Choroid plexus epithelial cell (primary cell): ENCODE measurements around the gene IL5.
A peak's percentile ranks its signal among the peaks of the same experiment; 100 is the strongest.

Experiments used
- DNase-seq: peaks from one replicate; pipeline ENCODE4 v3.0.0-alpha.2; 2010; ENCODE audit warnings: low read depth
- H3K4me3 ChIP-seq: 2 replicates; pipeline ENCODE4 v1.5.1; 2011; ENCODE audit warnings: low read depth, mild to moderate bottlenecking, control low read depth, low read length, moderate library complexity
- TF ChIP-seq, protein P1 (sequence below): conservative IDR thresholded peaks from 2 replicates; pipeline ENCODE4 v1.5.1; 2011; ENCODE audit warnings: low read depth, mild to moderate bottlenecking, control low read depth, inconsistent platforms, low read length, moderate library complexity

The IL5 gene

DNA sequence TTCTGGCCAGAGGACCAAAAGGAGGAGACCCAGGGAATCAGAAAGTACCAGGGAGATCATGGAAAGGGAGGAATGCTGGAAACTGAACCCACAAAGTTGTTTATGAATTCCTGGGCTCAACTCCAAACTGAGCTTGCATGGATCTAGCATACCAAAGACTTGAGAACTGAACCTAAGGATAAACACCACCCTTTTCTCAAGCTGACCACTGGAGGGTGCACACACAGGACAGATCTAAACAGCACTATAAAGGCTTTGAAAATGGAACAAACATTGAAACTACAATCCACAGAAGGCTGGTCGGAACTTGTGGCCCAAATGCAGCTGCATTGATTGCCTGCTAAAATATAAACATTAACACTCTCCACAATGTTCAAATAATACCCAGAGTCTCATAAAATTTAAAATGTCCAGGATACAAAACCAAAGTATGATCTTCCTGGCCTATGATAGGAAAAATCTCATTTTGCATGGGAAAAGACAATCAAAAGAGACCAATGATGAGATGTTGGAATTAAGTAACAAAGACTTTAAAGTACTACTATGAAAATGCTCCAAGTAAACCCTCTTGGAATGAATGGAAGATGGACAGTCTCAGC is 37.1 kb downstream of the IL5 start:
- DNase-seq = peak; percentile 97
- H3K4me3 ChIP-seq = no peak overlapping the region
- TF ChIP-seq, protein P1, sequence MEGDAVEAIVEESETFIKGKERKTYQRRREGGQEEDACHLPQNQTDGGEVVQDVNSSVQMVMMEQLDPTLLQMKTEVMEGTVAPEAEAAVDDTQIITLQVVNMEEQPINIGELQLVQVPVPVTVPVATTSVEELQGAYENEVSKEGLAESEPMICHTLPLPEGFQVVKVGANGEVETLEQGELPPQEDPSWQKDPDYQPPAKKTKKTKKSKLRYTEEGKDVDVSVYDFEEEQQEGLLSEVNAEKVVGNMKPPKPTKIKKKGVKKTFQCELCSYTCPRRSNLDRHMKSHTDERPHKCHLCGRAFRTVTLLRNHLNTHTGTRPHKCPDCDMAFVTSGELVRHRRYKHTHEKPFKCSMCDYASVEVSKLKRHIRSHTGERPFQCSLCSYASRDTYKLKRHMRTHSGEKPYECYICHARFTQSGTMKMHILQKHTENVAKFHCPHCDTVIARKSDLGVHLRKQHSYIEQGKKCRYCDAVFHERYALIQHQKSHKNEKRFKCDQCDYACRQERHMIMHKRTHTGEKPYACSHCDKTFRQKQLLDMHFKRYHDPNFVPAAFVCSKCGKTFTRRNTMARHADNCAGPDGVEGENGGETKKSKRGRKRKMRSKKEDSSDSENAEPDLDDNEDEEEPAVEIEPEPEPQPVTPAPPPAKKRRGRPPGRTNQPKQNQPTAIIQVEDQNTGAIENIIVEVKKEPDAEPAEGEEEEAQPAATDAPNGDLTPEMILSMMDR = peak; percentile 80

DNA sequence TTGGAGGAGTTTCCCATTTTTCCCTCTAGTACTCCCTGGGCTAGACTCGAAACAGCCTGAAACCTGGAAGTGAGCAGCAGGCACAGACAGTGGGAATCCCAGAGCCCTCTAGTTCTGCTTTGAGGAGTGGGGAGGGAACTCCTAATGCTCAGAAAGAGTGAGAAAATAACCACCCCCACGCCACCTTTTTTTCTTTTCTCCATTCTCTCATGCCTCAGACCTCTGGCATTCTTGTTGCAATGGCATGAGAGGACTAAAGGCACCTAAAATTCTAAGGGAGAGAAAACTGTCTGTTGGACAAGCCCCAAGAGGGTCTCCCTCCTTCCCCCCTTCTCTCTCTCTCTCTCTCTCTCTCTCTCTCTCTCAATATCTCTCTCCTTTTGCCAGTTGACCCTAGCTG is 37.7 kb downstream of the IL5 start:
- DNase-seq = peak; percentile 29
- no peak overlapping the region for H3K4me3 ChIP-seq
- TF ChIP-seq, protein P1 = no peak

DNA sequence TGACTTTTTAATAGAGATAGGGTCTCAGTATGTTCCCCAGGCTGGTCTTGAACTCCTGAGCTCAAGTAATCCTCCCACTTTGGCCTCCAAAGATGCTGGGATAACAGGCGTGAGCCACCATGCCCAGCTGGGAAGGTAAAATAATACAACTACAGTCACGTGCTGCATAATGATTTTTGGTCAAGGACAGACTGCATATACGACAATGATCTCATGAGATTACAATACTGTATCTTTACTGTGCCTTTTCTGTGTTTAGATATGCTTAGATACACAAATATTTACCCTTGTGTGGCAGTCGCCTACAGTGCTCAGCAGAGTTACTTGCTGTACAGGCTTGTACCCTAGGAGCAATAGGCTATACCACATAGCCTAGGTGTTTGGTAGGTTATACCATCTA is 38.6 kb downstream of the IL5 start:
- TF ChIP-seq, protein P1 = no peak
- no peak overlapping the region for H3K4me3 ChIP-seq
- DNase-seq = no peak

DNA sequence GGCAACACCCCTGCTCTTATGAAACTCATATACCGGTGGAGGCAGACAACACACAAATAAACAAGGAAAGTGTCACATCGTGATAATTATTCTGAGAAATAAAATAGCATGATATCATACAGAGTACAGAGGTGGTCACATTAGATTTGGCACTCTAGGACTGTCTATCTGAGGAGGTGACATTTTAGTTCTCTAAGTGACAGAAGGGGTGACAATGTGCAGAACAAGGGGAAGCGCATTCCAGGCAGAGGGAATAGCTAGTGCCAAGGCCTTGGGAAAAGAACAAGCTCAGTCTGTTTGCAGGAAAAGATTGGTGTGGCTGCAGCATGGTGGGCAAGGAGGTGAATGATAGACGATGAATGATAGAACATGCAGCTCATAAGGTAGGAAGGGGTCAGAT is 40.1 kb downstream of the IL5 start:
- DNase-seq = no peak
- TF ChIP-seq, protein P1 = no peak
- H3K4me3 ChIP-seq = no peak overlapping the region

GRCh38 chr5:132501961-132502931 is 41.1 kb downstream of the IL5 start:
- peak; percentile 64 for DNase-seq
- TF ChIP-seq, protein P1 = no peak
- no peak overlapping the region for H3K4me3 ChIP-seq

DNA sequence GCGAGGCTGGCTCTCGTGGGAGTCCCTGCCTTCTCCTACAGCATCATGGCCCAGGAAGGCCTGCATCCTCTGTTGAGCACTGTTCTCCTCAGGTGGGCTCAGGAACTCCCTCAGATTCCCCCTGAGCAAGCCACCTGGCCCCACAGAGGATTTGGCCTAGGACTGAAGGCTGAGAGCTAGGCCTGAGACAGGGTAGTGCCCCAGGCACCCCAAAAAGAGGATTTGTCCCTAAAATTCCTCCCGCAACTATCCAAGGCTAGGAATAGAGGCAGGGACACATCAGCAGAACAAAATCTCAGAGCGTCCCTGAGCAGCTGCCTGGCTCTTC is 41.7 kb downstream of the IL5 start:
- TF ChIP-seq, protein P1 = no peak
- H3K4me3 ChIP-seq = no peak overlapping the region
- no peak for DNase-seq
